NCI-H187 treated with DMSO at 0.1 percent for 48 hours (cell line): ENCODE results near the gene SH3TC2.

ENCODE experiments used
- DNase-seq: peaks from one replicate; lab custom pipeline; 2025; lab: John Stamatoyannopoulos, UW

SH3TC2 gene

DNA sequence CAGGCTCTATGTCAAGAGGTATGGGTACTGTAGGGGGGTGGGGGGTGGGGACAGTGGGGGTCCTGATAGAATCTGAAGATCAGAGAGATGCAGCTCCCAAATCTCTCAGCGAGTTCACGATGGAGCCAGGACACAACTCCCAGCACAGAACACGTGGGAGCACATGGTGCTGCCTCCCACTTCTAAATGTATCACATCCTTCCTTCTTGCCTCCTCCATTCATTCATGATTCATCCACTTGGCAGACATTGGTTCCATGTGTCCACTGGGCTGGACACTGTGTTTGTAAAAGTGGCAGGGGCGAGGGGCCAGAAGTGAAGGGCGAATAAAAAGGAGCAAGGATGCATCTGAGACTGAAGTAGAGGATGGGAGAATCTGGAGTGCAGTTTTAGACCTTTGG, 33.9 kb downstream of the SH3TC2 start:
- DNase-seq = no peak

DNA sequence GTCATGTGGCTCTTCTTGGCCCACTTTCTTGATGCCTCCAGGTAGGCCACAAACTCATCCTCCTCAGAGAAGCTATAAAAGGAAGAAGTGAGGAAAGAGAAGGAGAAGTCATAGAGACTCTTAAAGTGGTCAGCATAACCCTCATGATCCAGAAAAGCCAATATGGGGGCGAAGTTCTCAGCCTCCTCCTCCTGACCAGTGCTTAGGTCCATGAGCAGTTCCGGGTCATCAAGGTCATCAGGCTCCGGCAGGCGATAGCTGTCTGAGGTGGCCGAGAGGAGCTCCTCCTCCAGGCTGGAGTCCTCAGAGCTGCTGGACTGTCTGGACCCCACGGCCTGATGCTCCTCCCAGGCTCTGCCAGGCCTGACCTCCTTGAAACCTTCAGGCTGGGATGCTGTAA, 34.7 kb downstream of the SH3TC2 start:
- DNase-seq = no peak

DNA sequence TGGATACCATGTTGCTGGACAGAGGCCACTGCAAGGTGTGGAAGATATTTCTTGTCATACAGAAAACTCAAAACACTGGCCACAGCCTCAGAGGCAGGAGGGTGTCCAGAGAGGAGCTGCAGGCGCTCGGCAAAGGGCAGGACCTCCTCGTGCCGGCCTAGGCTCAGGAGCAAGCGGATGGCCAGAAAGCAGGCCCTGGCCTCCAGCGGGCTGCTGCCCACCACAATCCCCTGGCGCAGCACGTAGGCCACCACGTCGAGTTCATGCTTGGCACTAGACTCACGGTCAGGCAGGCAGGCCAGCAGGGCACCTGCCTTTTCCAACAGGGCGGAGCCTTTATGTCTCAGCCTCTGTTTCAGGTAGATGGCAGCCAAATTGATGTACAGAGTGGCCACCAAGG, 35.2 kb downstream of the SH3TC2 start:
- no peak for DNase-seq

DNA sequence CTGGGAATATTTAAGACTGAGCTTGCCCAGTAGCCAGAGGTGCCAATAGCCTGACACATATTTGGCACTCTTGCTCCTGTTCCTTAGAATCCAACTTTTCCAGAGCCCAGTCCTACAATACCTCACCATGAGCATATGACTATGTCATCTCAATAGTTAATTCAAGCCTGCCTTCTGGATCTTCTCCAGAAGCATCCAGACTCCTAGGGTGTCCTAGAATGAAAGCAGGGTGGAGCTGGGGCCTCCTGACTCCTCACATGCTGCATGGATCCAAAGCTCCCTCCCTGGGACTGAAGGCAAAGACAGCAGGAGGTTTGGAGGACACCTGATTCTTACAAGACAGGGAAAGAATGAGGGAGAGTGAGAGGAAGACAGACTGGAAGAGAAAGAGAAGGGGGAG, 37.9 kb downstream of the SH3TC2 start:
- no peak for DNase-seq

DNA sequence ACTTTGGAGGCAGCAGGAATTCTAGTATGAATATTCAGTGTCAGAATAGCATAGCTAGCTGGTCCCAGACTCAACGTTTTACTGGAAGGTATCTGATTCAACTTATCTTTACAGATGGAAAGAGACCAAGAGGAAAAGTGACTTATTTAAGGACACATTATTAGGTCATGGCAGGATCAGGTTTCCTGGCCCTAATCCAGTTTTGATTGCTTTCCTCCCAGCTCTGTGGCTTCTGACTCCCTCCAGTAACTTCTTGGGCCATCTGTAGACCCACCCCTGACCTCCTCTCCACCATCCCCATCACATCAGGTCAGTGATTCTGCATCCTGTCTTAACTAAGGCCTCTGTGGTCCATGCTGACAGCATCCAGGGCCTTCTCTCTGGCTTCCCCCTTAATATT, 38.4 kb downstream of the SH3TC2 start:
- no peak for DNase-seq

DNA sequence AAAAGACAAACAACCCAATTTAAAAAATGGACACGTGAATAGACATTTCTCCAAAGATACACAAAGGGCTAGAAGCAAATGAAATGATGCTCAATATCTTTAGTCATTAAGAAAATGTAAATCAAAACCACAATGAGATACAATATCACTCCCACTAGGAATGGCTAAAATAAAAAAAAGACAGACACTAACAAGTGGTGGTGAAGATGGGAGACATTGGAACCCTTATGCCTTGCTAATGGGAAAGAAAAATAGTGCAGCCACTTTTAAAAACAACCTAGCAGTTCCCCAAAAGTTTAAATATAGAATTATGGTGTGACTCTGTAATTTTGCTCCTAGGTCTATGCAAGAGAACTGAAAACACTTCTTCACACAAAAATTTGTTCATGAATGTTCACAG, 40.7 kb downstream of the SH3TC2 start:
- DNase-seq = no peak

DNA sequence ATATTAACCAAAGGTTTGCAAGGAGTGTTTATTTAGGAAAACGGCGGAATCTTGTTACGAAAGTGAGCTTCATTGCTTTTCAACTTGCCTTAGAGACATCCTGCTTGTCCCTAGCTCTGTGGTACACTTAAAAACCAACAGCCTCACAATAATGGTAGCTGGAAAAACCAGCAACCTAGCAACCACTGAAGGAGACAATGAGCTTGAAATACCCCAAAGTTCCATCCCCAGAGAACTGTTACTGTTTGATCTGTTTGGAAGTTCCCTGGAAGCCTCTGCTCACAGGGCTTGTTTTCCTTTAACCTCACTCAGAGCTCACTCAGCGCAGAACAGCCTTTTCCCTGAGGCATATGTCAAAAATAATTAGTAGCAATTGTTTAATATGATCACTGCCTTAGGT, 43.2 kb downstream of the SH3TC2 start:
- DNase-seq = no peak

DNA sequence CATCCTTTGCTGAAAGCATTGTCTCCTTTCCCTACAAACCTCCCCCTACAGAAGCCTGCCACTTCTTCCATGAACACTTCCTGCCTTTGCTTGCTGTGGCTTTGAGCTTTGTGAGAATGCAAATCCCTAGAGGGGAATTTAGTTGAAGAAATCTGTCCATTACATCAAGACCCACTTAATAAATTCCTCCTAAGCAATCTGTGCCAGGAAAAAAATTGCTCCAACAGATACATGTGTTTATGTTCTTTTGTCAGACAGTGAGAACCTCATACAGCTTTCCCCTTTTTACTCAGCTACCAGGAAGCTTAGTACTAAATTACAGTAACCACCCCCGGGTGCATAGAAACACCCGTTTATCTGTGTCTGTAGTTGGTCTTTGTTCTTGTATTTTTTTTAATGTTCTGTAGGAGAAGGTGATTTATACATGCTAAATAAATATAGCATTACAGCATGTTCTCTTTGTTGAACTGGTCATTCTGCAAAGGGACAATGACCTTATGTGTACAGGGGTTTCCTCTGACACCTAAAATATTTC, 43.9 kb downstream of the SH3TC2 start:
- DNase-seq = no peak

DNA sequence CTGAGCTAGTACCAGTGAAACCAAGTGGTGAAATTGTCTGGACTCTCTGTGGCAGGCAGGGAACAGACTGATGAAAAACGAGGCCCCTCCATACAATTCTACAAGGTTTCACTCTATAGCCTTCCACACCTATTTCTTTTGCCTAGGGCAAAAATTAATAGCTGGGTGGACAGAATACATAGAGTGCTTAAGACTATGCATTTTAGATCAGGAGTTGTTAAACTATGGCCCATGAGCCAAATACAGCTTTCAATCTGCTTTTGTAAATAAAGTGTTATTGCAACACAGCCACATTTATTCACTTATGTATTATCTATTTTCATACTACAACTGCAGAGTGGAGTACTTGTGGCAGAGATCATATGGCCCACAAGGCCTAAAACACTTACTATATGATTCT, 45.2 kb downstream of the SH3TC2 start:
- DNase-seq = no peak

DNA sequence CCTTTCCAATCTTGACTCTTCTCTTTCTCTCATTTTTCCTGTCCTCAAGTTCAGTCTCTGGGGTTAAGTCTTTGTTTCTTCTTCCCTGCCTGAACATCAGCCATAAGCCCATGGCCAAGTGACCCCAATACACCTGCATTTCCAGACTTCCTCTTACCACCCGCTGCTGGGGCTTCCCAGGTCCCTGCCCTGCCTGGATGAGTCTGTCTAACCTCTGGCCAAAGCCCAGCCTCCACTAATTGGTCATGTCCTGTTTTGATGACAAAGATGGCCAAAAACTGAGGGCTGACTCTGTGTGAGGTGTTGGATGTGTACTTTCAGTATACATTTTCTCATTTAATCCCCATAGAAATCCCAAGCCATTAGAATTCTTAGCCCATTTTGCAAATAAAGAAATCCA, 47.3 kb downstream of the SH3TC2 start:
- no peak for DNase-seq

DNA sequence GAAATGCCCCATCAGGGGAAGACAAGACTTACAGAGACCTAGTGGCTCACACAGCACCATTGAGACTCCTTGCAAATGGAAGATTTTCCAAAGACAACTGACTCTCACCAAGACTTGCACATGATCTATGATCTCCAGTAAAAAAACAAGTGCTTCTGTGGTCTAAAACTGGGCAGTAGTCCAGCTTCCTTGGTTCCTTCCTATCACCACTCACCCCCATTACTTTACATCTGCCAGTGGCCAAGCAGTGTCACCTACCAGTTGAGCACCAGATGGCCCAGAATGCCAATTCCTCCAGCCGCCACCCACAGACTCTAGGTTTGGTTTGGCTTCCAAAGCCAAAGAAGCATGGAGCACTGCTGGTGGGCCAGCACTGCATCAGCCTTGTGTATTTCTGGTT, 47.7 kb downstream of the SH3TC2 start:
- DNase-seq = no peak

DNA sequence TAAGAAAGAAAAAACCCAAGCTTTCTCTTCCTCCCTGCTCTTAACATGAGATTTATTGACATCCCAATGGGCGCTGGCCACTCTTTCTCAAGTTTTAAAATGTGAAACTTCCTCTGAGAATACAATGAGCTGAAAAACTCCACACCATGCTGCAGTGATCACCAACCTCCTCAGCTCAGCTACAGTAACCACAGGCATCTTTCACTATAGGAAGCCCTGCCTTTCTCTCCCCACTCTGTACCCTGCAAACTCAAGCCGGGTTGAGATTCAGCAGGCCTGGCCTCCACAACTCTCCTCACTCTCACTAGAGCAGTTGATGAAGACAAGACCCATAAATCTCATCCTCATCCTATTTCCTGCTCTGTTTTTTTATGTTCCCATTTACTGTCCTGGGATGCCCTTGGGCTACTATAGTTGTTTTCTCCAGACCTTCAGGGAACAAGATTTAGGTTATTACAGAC, 48.3 kb downstream of the SH3TC2 start:
- DNase-seq = no peak

DNA sequence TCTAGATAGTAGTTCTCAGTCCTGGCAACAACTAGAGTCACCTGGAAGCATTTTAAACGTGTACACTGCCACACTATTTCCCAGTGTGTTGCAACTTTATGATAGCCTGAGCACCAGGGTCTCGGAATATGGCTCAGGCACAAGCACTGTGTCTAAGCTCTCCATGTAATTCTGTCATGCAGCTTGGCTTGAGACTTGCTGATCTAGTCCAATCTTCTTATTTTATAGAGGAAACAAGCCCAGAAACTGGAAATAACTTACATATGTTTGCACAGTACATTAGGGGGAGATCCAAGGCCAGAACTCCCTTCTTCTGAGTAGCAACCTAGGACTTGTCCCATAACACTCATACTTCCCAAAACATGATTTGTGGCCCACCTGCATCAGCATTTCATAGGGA, 49.1 kb downstream of the SH3TC2 start:
- DNase-seq = no peak

DNA sequence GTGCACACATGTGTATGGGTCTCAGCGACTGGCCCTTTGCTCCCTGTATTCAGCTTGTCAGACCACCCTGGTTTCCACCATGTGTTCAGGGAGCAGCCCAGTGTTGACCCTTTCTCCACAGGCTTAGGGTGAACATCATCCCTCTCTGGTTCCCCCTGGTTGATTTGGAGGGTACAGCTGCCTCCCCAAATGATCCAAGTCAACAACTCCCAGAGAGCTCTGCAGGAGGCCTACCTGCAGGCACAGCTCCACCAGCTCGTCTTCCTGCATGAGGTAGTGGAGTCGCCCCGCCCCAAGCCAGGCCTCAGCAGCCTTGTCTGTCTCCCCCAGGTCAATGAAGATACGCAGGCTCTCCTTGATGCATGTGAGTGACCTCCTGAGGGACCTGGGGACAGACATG, 50.5 kb downstream of the SH3TC2 start:
- DNase-seq = no peak

DNA sequence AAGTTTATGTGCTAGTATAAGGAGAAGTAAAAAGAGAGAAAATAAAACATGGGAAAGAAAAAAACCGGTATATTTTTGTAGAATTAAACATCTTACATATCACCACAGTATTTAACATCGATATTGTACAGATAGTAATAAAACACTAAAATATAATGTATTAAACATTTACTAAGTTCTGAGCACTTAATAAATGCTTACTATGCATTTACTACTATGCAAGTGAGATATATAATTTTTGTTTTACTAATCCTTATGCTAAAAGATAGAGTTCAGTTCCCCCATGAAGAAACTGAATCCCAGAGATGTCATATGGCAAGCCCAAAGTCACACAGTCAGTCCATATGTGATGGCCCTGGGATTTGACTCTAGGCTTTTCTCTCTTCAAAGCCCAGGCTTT, 51.1 kb downstream of the SH3TC2 start:
- no peak for DNase-seq

DNA sequence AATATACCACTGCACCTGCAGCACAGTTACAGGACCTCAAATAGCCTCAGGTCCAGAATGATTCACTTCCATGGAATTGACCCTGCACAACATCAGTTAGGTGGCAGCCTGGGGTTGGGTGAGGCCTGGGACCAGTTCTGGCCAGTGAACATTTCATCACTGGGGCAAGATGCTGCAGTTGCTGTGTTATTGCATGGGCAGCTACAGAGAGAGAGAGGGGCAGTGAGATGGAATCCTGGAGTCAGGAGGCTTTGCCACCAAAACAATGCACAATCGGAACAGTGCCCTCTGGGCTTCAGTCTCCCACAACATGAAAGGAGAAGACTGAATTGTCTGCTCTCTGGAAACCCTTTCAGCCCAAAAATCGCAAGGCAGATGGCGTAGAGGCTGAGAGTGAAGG, 51.8 kb downstream of the SH3TC2 start:
- no peak for DNase-seq

DNA sequence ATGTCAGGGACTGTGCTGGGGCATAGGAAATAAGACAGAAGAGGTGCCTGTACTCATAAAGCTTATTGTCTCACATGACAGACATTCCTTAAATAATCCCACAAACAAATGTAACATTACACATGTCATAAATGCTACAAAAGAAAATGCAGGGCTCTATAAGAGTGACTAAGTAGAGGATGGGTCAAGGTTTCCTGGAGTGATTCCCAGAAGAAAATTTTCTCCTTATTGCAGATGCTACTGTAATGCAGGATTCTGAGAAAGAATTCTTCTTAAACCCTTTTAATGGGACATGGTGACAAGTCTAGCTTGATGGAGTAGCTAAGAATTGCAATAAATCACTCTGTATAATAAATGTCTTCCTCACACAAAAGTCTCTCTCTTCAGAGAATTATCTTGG, 55.7 kb downstream of the SH3TC2 start:
- DNase-seq = no peak

DNA sequence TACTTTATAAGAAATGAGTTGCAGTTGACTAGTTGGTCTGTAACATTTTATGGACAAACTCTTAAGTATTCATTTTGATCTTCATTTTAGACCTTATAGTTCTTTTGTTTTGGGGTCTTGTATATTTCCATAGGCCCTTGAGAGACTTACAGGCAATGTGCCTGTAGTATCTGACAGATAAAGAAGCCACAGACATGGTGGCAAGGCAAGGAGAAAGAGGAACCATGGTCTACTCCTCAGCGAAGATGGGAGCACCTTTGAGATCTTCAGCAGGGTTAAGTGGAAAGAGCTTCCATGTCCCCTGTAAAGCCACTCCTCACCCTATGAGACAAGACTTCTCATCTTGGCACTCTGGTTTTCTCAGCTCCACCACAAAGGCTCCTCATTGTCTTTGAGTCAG, 56.4 kb downstream of the SH3TC2 start:
- no peak for DNase-seq

DNA sequence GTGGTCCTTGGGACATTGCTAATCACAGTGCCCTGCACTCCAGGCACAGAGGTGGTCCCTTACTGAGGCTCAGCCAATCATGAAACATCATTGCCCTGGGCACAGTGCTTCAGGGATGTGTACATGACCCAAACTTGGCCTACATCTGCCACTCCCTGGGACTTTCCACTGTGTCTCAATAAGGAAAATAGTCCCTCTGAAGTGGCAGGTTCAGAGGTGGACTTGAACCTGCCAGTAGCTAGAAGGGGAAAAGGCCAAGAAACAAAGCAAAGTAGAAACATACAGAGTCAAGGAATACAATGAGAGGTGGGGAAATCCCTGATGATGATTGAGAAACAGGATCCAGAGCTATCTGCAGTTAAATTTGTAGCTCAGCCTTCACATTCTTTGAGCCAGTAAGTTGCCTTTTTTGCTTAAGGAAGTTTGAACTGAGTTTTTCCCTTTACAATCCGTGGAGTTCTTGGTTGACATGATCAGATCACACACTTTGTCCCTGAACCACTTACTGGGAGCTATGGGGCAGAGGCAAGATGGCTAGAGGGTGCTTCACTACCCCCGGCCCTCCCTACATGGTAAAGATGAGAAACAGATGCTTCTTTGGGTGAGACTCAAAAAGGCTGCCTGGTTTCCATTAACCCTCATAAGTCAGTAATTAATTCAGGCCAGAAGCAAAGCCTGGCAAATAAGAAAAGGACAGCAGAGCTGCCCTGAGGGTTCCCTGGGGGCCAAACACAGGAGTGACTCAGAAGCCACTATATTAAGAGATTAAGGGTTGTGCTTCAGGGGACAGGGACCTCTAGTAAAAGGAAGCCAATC, 57.6 kb downstream of the SH3TC2 start:
- no peak for DNase-seq

DNA sequence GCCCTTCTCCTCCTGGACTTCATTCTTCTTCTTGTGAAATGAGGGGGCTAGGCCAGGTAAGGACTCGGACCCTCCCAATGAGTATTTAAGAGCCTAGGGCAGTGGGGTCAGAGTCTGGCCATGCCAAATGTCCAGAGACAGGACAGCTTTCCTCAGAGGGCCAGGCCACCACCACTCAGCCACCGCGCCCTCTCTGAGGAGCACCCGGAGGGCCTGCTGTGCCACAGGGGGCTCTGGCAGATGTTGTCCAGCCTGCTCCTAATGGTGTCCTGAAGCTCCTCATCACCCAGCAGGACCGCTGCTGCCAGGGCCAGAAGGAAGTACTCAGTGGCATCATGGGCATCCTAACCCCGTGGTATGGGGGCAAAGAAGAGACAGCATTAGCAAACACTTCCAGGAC, 58.3 kb downstream of the SH3TC2 start:
- no peak for DNase-seq

DNA sequence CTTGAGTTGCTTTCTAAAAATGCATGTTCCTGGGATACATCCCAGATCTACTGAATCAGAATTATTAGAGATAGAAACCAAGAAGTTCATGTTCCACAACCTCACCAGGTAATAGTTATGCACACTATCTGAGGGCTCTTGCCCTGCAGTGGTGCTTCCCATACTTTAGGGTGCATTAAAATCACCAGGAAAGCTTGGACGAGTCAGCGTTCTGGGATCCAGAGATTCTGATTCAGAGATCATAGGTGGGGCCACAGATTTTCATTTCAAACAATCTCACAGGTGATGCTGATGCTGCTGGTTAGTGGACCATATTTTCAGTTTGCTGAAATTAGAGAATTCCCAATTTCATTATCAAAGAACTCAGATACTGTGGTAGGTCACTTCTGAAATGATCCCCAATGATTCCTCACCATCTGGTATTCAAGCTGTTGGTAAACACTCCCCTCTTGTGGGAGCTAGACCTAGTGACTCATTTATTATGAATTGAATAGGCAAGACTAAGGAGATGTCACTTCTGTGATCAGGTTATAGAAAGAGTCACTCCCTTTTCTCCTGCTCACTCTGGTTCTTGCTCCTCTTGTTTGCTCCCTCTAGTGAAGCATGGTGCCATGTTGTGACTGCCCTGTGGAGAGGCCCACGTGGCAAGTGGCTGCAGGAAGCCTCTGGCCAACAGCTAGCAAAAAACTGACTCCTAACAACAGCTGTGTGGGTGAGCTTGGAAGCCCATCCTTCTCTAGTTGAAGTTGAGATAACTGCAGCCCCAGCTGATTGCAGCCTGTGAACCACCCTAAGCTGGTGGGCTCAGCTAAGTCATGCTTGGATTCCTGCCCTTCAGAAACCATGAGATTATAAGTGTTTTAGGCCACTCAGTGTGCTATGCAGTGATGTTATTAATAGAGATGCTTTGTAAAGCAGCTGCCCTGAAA, 59.8 kb downstream of the SH3TC2 start:
- no peak for DNase-seq

DNA sequence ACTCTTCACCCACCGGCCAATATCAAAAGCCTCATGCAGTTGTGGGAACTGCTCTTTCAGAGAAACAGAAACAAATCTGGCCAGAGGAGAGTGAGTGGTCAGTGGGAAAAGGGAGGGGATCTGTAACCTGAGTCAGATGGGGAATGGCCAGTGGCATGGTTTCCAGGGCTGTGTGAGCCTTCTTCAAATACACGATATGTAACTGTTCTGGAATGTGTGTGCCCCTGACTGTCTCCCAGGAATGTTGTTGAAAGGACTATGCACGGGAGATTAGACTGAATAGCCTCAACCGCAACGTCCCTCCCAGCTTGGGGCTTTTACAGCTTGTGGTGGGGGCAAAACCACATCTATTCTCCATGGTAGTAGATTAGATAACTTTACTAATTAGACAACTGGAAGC, 60.8 kb downstream of the SH3TC2 start:
- DNase-seq = no peak

DNA sequence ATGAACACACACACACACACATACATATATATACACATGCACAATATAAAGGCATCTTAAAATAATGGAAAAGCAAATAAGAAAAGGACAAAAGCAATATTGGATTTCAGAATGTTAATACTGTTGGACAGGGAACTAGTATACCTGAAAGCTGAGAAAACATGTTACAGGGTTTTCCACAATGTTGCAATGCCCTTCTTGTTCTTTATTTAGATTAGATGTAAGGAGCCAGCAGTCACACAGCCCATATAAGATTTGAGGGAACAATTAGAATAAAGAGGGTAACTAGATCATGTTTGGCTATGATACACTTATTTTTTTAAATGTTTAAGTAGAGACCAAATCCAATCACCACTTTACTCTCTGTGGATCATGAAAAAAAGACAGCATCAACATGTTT, 61.7 kb downstream of the SH3TC2 start:
- DNase-seq = no peak
